CD14-positive monocyte (primary cell): Measurements from ENCODE around the gene ZNF275. TPM values are rescaled to one million over a fixed set of nuclear protein-coding genes. Genes with fewer than 3 reads are reported as not detected.
"Not testable (repeated sequence)": the region's sequence is repeated elsewhere in the genome, so short reads cannot be mapped to it uniquely, and the experiment has no call there.

ENCODE experiments used
- DNase-seq, 3 donors: peaks; one replicate each; pipeline ENCODE4 v3.0.0-alpha.2; 2011 to 2022
- H2AFZ ChIP-seq: 2 replicates; pipeline ENCODE4 v1.6.0; 2012; ENCODE audit warnings: mild to moderate bottlenecking, low read depth, low read length, inconsistent platforms; ENCODE audit not compliant: insufficient read depth, poor library complexity, severe bottlenecking
- H3K27ac ChIP-seq, 2 donors: 1 replicate in 1 of 2; 2 replicates in 1 of 2; pipeline ENCODE4 v1.5.1; 2012 to 2013; ENCODE audit warnings: low read length in 2 of 2, control low read depth in 1 of 2, inconsistent platforms in 1 of 2, low read depth in 1 of 2, mild to moderate bottlenecking in 1 of 2
- H3K27me3 ChIP-seq, 2 donors: one replicate each; pipeline versions ENCODE4 v1.6.0 to v1.6.1; 2011 to 2013; ENCODE audit warnings: low read length in 2 of 2; ENCODE audit not compliant: control insufficient read depth in 2 of 2, insufficient read depth in 2 of 2
- H3K36me3 ChIP-seq, 2 donors: replicated peaks in 1 of 2; 1 replicate in 1 of 2; 2 replicates in 1 of 2; pipeline versions ENCODE4 v1.5.1 to v1.6.1; 2012 to 2013; ENCODE audit warnings: low read length in 2 of 2, control low read depth in 1 of 2, inconsistent platforms in 1 of 2, mild to moderate bottlenecking in 1 of 2; ENCODE audit not compliant: insufficient read depth in 2 of 2, control insufficient read depth in 1 of 2
- H3K4me1 ChIP-seq, 2 donors: 1 replicate in 1 of 2; 2 replicates in 1 of 2; pipeline versions ENCODE4 v1.5.1 to v1.6.1; 2012 to 2013; ENCODE audit warnings: low read length in 2 of 2, control low read depth in 1 of 2, inconsistent platforms in 1 of 2, mild to moderate bottlenecking in 1 of 2, moderate library complexity in 1 of 2; ENCODE audit not compliant: insufficient read depth in 2 of 2, control insufficient read depth in 1 of 2
- H3K4me2 ChIP-seq: replicated peaks from 2 replicates; pipeline ENCODE3; 2012; ENCODE audit warnings: low read length, moderate library complexity, mild to moderate bottlenecking; ENCODE audit not compliant: poor library complexity, severe bottlenecking; ENCODE audit errors: extremely low read depth
- H3K4me3 ChIP-seq, 3 experiments: fragments of 200-600 bp in 1 of 3; sonication (generic) in 1 of 3; replicated peaks in 1 of 3; 1 replicate in 2 of 3; 2 replicates in 1 of 3; pipeline ENCODE4 v1.5.1; 2011 to 2013; ENCODE audit warnings: low read length in 3 of 3, mild to moderate bottlenecking in 3 of 3, control low read depth in 2 of 3, low read depth in 2 of 3, inconsistent platforms in 1 of 3, moderate library complexity in 1 of 3
- H3K79me2 ChIP-seq: 2 replicates; pipeline ENCODE4 v1.6.0; 2012; ENCODE audit warnings: mild to moderate bottlenecking, control low read depth, inconsistent platforms, low read length, moderate library complexity; ENCODE audit not compliant: insufficient read depth
- H3K9ac ChIP-seq: 2 replicates; pipeline ENCODE4 v1.6.0; 2017; ENCODE audit warnings: low read length, mild to moderate bottlenecking; ENCODE audit not compliant: insufficient read depth, poor library complexity, severe bottlenecking
- H3K9me3 ChIP-seq, 2 donors: replicated peaks in 1 of 2; 1 replicate in 1 of 2; 2 replicates in 1 of 2; pipeline versions ENCODE4 v1.5.1 to v1.6.1; 2012 to 2013; ENCODE audit warnings: low read length in 2 of 2, control low read depth in 1 of 2; ENCODE audit not compliant: control insufficient read depth in 1 of 2, insufficient read depth in 1 of 2
- H4K20me1 ChIP-seq: 2 replicates; pipeline ENCODE4 v1.6.0; 2012; ENCODE audit warnings: mild to moderate bottlenecking, low read length, control low read depth, moderate library complexity; ENCODE audit not compliant: insufficient read depth
- H3K27ac Mint-ChIP-seq, 7 donors: one replicate each; pipeline ENCODE4 v1.8.0; 2020; ENCODE audit warnings: mild to moderate bottlenecking in 7 of 7, mixed read lengths in 7 of 7, moderate library complexity in 6 of 7, inconsistent platforms in 2 of 7
- H3K27me3 Mint-ChIP-seq, 3 donors: one replicate each; pipeline ENCODE4 v1.8.0; 2021 to 2022; ENCODE audit warnings: low read depth in 3 of 3, mild to moderate bottlenecking in 3 of 3, mixed read lengths in 3 of 3, moderate library complexity in 3 of 3, inconsistent platforms in 1 of 3
- H3K36me3 Mint-ChIP-seq, 2 donors: one replicate each; pipeline ENCODE4 v1.8.0; 2020; ENCODE audit warnings: mixed read lengths in 2 of 2, inconsistent platforms in 1 of 2, mild to moderate bottlenecking in 1 of 2
- H3K4me1 Mint-ChIP-seq: one replicate; pipeline ENCODE4 v1.8.0; 2020; ENCODE audit warnings: mild to moderate bottlenecking, mixed read lengths
- H3K4me3 Mint-ChIP-seq, 2 donors: one replicate each; pipeline ENCODE4 v1.8.0; 2020; ENCODE audit warnings: mild to moderate bottlenecking in 2 of 2, mixed read lengths in 2 of 2, moderate library complexity in 1 of 2
- H3K9me3 Mint-ChIP-seq, 7 donors: one replicate each; pipeline ENCODE4 v1.8.0; 2020 to 2022; ENCODE audit warnings: mixed read lengths in 7 of 7, mild to moderate bottlenecking in 6 of 7, moderate library complexity in 6 of 7, inconsistent platforms in 2 of 7
- WGBS: methylation state at CpG from one replicate; pipeline ENCODE4 v1.1.5; 2013; ENCODE audit warnings: missing lambda C conversion rate; ENCODE audit not compliant: insufficient coverage; 5-methylcytosine and 5-hydroxymethylcytosine counted together
- intact Hi-C, 2 donors: fragments of 100-400 bp; cut with micrococcal nuclease; formaldehyde crosslinking; loops; one replicate each; pipeline versions ENCODE4 v1.15.0 to v1.15.1; 2023
- polyA plus RNA-seq, 3 donors: library from polyadenylated mRNA; depleted of rRNA in 1 of 3; unstranded in 2 of 3; stranded (reverse) in 1 of 3; fragments of 300-500 nt in 2 of 3; fragments of >200 nt in 1 of 3; fragmentation: Illumina TruSeq in 2 of 3; gene quantifications; 1 replicate in 2 of 3; 2 replicates in 1 of 3; pipeline ENCODE4 v1.2.3, GENCODE V29; 2012 to 2021
- TF ChIP-seq, protein P1 (sequence below): fragments of 200-600 bp; IDR thresholded peaks from one replicate; pipeline ENCODE4 v1.8.0; 2022; ENCODE audit warnings: antibody characterized with exemption, mild to moderate bottlenecking

ZNF275 gene
- polyA plus RNA-seq, 3 donors = 1.0 to 4.7 (median 2.1) TPM

DNA sequence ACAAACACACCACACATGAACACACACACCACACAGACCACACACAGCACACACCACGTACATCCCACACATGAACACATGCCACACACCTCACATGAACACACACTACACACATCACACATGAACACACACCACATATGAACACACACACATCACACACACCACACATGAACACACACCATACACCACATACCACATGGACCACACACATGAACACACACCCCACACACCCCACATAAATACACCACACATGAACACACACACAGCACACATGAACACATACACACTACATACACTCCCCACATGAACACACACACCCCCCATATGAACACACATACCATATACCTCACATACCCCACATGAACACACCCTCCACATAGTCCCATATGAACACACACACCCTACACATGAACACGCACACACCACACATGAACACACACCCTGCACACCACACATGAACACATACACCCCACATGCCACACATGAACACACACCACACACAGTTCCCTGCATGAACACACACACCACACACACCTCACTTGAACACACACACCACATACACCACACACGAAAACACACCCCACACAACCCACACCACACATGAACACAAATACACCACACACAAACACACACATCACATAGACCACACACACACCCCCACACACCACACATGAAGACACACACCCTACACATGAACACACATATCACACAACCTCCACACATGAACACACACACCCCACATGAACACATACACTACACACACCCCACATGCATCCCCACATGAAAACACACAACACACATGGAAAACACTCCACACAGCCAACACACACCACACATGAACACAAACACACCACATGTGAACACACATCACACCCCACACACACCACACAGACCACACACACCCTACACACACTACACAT, 48.9 kb downstream of the ZNF275 start:
- Mint-ChIP-seq H3K27ac (no peak overlapping the region), H3K9me3 (no peaks in the 10 kb centered on the region), H3K27me3 (no peaks in the 10 kb centered on the region), H3K36me3 (no peaks in the 10 kb centered on the region), H3K4me1 (peaks cover 8% of the 10 kb centered on the region), H3K4me3 (no peak overlapping the region)
- Histone ChIP-seq H3K9me3 (peaks cover 0 to 13% of the 10 kb centered on the region in 2 donors), H3K4me1 (no peaks in the 10 kb centered on the region), H3K27me3 (no peaks in the 10 kb centered on the region), H3K27ac (no peak overlapping the region), H3K9ac (no peak overlapping the region), H2AFZ (no peak overlapping the region), H3K79me2 (no peaks in the 10 kb centered on the region), H3K4me3 (no peak overlapping the region), H4K20me1 (no peaks in the 10 kb centered on the region), H3K36me3 (no peaks in the 10 kb centered on the region), H3K4me2 (no peak overlapping the region)
- 83% methylated on average over 3 of the region's 3 CpGs for WGBS
- intact Hi-C loops = no loop called here
- no peak for DNase-seq
- TF ChIP-seq, protein P1, sequence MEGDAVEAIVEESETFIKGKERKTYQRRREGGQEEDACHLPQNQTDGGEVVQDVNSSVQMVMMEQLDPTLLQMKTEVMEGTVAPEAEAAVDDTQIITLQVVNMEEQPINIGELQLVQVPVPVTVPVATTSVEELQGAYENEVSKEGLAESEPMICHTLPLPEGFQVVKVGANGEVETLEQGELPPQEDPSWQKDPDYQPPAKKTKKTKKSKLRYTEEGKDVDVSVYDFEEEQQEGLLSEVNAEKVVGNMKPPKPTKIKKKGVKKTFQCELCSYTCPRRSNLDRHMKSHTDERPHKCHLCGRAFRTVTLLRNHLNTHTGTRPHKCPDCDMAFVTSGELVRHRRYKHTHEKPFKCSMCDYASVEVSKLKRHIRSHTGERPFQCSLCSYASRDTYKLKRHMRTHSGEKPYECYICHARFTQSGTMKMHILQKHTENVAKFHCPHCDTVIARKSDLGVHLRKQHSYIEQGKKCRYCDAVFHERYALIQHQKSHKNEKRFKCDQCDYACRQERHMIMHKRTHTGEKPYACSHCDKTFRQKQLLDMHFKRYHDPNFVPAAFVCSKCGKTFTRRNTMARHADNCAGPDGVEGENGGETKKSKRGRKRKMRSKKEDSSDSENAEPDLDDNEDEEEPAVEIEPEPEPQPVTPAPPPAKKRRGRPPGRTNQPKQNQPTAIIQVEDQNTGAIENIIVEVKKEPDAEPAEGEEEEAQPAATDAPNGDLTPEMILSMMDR = no peak

DNA sequence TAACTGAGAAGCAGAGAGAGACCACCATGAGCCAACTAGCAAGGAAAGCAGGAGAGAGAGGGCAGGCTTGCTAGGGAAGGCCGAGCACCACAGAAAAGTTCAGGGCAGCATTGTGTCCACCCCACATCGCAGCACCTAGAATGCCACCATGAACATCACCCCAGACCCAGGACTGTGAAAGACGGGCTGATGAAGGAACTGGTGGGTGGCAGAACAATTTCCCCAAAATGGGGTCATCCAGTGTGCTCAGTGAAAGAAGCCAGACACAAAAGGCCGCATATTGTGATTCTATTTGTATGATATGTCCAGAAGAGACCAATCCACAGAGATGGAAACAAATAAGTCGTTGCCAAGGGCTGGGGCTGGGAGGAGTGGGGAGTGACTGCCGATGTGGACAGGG, 50.4 kb downstream of the ZNF275 start:
- Histone ChIP-seq H2AFZ (no peak overlapping the region), H3K36me3 (no peaks in the 10 kb centered on the region), H3K79me2 (no peaks in the 10 kb centered on the region), H3K9me3 (peaks cover 0 to 13% of the 10 kb centered on the region in 2 donors), H4K20me1 (no peaks in the 10 kb centered on the region), H3K4me3 (no peak overlapping the region), H3K4me1 (no peaks in the 10 kb centered on the region), H3K4me2 (no peak overlapping the region), H3K9ac (no peak overlapping the region), H3K27ac (no peak overlapping the region), H3K27me3 (no peaks in the 10 kb centered on the region)
- no peak overlapping the region for H3K27ac Mint-ChIP-seq
- no peaks in the 10 kb centered on the region for H3K27me3 Mint-ChIP-seq
- intact Hi-C loops = no loop called here
- DNase-seq = no peak
- 100% methylated on average over 1 of the region's 6 CpGs for WGBS
- no peaks in the 10 kb centered on the region for H3K36me3 Mint-ChIP-seq
- no peak overlapping the region for H3K4me3 Mint-ChIP-seq
- H3K4me1 Mint-ChIP-seq = peaks cover 8% of the 10 kb centered on the region
- H3K9me3 Mint-ChIP-seq = no peaks in the 10 kb centered on the region
- TF ChIP-seq, protein P1 = no peak

GRCh38 chrX:153384973-153385372, 51.0 kb downstream of the ZNF275 start:
- H3K27me3 ChIP-seq, intact Hi-C loops, H3K36me3 ChIP-seq, H2AFZ ChIP-seq, H4K20me1 ChIP-seq, H3K4me3 Mint-ChIP-seq, H3K4me3 ChIP-seq, H3K27me3 Mint-ChIP-seq, H3K9me3 Mint-ChIP-seq, H3K4me1 ChIP-seq, H3K4me1 Mint-ChIP-seq, H3K4me2 ChIP-seq, H3K36me3 Mint-ChIP-seq, H3K79me2 ChIP-seq, H3K27ac ChIP-seq, H3K9ac ChIP-seq, H3K27ac Mint-ChIP-seq, DNase-seq: not testable (repeated sequence)
- WGBS = no CpG with 5 or more reads among the region's 2 CpGs
- H3K9me3 ChIP-seq = peaks cover 0 to 13% of the 10 kb centered on the region in 2 donors
